ENCODE results near the gene MYO5A. TPM values are rescaled to one million over a fixed set of nuclear protein-coding genes. Genes with fewer than 3 reads are reported as not detected.

Gene MYO5A
- 15.3 and 18.5 TPM in 2 replicates for total RNA-seq

DNA sequence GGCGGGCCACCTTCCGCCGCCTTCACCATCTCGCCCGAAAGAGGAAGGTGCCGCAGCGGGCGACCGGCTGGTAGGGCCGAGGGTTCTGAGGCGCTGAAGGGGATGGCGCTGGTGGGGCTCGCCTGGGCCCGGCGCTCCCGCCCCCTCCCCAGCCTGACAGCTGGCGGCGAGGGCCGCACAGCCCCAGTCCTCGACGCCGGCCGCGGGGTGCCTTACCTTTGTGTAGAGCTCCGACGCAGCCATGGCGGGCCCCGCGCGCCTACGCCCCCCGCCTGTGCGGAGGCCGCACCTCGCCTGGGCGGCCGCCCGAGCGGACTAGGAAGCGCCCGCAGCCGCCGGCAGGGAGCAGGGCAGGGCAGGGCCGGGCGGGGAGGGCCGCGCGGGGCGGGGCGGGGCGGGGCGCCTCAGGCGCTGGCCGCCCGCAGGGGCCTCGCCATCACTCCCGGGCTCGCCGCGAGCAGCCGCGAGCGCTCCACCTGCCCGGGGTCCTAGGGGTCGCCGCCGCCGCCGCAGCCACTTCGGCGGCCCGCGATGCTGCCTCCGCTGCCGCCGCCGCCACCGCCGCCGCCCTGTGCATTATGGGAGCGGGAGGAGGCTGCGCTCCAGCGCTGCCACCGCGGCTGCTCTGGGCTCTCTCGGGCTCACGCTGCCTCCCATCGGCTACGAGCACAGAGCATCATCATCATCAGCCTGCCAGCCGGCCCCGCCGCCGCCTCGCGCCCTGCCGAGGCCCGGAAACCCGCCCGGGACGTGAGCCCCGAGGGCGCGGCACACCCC is at the start of gene MYO5A:
Gene MYO5A, minus strand, starts transcription at position 317 of the 777 bp plus-strand sequence. Its CDS starts 74 bp downstream, at position 243.

DNA sequence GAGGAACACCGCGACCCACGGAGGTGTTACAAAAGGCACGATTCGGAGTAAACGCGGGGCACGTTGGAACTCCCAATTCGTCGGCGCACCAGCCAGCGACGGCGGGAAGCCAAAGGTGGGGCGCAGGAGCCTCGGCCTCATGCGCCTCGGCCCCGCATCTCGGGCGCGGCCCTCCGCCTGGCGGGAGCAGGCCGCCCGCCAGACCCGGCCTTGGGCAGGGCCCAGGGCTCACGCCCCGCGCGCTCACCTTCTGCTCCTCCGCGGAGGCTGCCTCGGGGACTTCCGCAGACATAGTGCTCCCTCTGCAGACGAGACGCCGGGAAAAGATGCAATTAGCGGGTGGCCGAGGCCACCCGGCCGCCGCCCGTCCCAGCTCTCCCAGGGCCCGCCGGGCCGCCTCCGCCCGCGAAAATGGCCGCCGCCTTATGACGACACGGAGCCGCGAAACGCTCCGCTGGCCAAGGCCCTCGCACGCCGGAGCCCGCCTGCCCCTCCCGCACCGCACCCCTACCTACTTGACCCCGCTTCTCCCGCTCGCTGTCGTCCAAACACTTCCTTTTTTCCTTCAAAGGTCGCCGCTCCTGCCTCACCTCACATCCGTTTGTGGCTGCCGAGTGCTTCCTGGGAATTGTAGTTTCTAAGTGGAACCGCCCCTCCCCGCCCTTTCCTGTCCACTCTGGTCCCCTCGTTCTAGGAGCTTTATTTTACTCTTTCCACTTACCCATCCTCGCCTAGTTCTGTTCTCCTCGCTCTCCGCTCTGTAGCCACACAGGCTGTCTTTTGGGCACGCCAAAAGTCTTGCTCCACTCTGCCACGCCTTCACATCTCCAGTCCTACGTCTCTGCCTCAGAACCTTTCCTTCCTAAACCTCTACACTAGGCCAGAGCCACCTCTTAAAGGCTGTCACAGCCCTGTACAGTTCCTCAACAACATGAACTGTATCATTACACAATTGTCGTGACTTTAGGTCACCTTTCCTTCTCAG is 40.2 kb upstream of the MYO5A start, which contains the start of gene ARPP19:
Gene ARPP19, minus strand, starts transcription at position 430 of the 985 bp plus-strand sequence. Its CDS starts 138 bp downstream, at position 292.

DNA sequence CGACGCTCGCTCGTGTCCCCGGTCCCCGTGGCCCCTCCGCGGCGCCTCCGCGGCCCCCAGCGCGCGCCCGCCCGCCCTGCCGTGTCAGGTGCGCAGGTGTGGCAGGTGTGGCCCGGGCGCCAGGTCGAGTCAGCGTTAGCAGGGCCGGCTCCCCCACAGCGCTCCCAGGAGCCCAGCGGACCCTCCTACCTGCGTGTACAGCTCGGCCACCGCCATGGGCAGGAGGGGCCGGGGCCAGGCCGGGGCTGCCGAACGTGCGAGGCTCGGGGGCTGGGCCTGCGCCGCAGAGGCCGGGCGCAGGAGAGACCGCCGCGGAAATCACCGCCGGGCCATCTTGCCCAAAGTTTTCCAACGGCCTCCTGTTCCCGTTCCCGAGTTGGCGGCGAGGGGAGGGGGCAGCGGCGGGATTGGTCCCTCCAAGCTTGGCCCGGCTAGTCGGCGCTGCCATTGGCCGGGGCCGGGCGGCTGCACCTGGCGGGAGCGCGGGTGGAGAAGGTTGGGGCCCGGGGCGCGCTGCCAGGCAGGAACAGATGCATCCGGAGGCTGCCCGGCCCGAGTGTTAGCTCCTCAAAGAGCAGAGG is 233.2 kb downstream of the MYO5A start, which contains the start of gene MYO5C:
Gene MYO5C, minus strand, starts transcription at position 384 of the 581 bp plus-strand sequence. Its CDS starts 168 bp downstream, at position 216.

Other genes starting within 250 kb of the MYO5A start
- 0.15 and 0.50 TPM in 2 replicates for gene MYO5C, start 233.1 kb downstream of the MYO5A start, total RNA-seq
- 54.6 and 73.8 TPM in 2 replicates for gene ARPP19, start 40.1 kb upstream of the MYO5A start, total RNA-seq
- gene ATOSA, start 150.5 kb upstream of the MYO5A start, total RNA-seq = 4.6 and 4.9 TPM in 2 replicates